ENCODE data around the gene IGSF23.

- no peak for TF ChIP-seq EZH2 (IDR thresholded peaks at IDR 0.05; ENCODE audit: borderline replicate concordance, low read depth, low read length, poor library complexity, severe bottlenecking)
- no peak for TF ChIP-seq CTCF (conservative IDR thresholded peaks at IDR 0.05; ENCODE audit: low read depth, low read length)
Measured at GRCh38 chr19:44653343-44653742, 40.0 kb downstream of the IGSF23 start.
